ENCODE measurements around the gene RUSF1.
A peak's percentile ranks its signal among the peaks of the same experiment; 100 is the strongest.

Gene RUSF1

DNA sequence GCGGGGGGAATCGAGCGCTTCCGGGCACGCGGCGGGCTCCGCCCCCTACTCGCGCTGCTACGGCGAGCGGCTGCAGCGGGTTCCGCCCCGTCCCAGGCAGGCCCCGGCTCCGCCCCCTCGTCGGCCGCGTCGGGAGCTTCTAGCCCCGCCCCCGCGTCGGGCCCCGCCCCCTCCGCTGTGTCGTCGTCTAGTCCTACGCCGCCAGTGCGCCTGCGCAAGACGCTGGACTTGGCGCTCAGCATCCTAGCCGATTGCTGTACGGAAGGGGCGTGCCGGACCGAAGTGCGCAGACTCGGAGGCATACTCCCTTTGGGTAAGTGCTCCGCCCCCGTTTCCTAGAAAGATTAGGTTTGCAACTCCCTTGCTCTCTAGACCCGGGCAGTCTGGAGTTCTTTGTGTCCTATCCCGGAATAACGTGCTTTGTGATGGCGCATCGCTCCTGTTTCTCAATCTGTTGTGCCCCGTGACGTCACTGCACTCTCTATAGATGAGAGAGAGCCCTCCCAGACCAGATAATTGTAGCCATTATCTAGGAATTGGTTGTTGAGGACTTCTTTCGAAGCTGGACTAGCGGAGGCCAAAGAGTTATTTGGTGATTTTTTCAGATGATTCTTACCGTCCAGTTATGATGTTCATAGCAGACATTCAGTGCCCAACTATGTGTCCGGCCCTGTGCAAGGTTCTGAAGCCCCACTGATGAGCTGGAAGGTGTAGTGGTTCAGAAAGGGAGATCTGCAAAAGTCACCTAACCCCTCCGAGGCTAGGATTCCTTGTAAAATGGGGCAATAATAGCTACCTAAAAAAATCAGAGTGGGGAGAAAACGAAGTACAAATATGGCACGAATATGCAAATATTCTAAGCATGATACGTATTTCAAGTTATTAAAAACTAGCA lies 48.3 kb downstream of the RUSF1 start:
- Histone ChIP-seq H3K9me3 (ENCODE audit: control insufficient read depth in 2 of 2, low read length in 2 of 2) (no peaks in the 10 kb centered on the region), H3K27ac (ENCODE audit: low read length) (peak overlapping the region; percentile 96), H3K27me3 (ENCODE audit: control insufficient read depth in 1 of 2, insufficient read depth in 2 of 2, low read length in 2 of 2) (no peaks in the 10 kb centered on the region), H3K9ac (ENCODE audit: low read length in 2 of 2) (peak overlapping the region; percentile 84 to 98), H3K36me3 (ENCODE audit: control insufficient read depth in 2 of 2, insufficient read depth in 2 of 2, low read length in 2 of 2) (peaks cover 8 to 15% of the 10 kb centered on the region in 2 donors), H3K4me1 (ENCODE audit: control insufficient read depth, insufficient read depth, low read length) (peaks cover 40% of the 10 kb centered on the region), H3K4me3 (ENCODE audit: low read length in 2 of 2) (peak overlapping the region; percentile 85 to 95)

DNA sequence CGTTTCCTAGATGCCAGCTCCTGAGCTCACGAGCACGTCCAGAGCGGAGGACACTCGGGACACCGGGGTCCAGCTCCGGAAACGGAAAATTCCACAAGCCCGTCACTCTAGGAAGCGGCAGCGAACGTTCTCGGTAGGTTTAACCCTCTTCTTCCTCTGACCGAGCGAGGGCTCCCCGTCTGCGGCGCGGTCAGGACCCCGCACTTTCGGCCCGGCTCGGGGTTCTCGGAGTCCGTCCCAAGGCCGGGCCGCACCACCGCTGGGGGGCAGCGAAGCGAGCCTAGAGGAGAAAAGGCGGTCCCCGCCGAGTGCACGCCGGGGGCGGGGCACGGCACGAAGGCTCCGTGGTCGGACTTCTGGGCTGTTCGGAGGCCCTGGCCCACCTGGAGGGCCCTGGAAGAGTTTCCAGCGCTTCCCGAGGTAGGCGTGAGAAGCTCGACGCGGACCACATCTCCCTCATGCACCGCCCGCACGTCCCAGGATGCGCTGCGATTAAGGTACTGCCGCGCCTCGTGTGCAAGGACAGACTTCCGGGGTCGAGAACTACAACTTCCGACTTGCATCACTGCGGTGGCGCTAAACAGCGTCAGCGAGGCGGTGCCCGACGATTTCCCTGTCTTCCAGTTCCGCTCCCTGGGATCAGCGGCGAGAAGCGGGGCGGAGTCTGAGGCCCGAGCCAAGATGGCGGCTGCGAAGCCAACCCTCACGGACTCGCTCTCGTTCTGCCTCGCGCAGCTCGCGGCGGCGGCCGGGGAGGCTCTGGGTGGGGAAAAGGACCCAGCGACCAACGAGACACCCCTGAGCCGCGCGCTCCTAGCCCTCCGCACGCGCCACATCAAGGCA lies 49.1 kb downstream of the RUSF1 start, which contains the start of gene ARMC5:
ARMC5 (plus strand) TSS at position 658 of the 843 bp plus-strand sequence; CDS start at position 682, 24 bp downstream.
- peaks cover 42% of the 10 kb centered on the region for H3K4me1 ChIP-seq (ENCODE audit: control insufficient read depth, insufficient read depth, low read length)
- H3K4me3 ChIP-seq (ENCODE audit: low read length in 2 of 2), result peak within 1 kb of the TSS; percentile 85 to 95
- H3K9me3 ChIP-seq (ENCODE audit: control insufficient read depth in 2 of 2, low read length in 2 of 2), result no peaks in the 10 kb centered on the region
- H3K27ac ChIP-seq (ENCODE audit: low read length), result peak within 1 kb of the TSS; percentile 96
- peaks cover 8 to 13% of the 10 kb centered on the region in 2 donors for H3K36me3 ChIP-seq (ENCODE audit: control insufficient read depth in 2 of 2, insufficient read depth in 2 of 2, low read length in 2 of 2)
- H3K27me3 ChIP-seq (ENCODE audit: control insufficient read depth in 1 of 2, insufficient read depth in 2 of 2, low read length in 2 of 2), result no peaks in the 10 kb centered on the region
- peak within 1 kb of the TSS; percentile 84 to 98 for H3K9ac ChIP-seq (ENCODE audit: low read length in 2 of 2)

DNA sequence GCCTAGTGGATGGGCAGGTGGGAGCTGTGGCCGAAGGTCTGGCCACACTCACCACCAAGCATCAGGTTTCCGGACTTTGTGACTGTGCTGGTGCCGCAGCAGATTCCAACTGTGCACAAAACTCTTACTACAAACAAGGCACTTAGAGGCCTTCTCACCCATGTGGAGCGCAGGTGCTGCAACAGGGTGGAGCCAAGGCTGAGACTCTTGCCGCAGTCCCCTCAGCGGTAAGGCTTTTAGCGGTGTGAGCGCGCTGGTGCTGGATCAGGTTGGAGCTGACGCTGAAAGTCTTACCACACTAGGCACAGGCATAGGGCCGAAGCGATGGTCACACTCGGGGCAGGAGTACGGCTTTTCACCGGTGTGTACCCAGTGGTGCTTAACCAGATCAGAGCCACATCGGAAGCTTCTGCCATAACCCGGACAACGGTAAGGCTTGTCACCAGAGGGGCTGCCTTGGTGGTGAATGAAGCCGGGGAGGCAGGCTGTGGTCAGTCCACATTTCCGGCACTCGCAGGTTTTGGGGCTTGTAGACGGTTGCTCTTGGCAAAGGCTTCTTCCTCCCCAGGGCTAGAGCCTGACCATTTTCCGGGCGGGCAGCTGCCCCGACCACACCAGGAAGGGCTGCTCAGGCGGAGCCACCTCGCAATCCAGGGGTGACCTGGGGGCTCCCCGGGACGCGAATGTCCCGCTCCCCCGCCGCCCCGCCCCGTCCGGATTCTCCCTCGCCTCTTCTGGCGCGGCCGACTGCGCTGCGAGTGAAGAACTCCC lies 49.9 kb downstream of the RUSF1 start:
- no peaks in the 10 kb centered on the region for H3K9me3 ChIP-seq (ENCODE audit: control insufficient read depth in 2 of 2, low read length in 2 of 2)
- H3K4me1 ChIP-seq (ENCODE audit: control insufficient read depth, insufficient read depth, low read length), result peaks cover 45% of the 10 kb centered on the region

DNA sequence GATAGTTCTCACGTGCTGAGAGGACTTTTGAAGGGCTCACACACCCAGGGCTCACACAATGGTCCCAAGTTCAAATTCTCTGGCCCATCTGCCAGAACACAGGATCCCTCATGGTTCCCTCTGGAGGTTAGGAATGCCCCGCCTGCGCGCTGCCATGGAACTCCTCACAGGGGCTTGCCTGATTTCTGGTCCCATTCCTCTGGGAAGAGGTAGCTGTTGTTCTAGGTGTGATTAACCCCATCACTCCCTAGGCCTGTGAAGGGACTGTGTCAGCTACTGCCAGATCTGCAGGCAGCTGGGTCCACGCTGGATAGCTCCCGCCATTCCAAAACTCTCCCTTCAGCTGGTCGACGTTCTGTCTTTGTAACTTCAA lies 51.2 kb downstream of the RUSF1 start:
- no peaks in the 10 kb centered on the region for H3K27me3 ChIP-seq (ENCODE audit: control insufficient read depth in 1 of 2, insufficient read depth in 2 of 2, low read length in 2 of 2)
- H3K4me3 ChIP-seq (ENCODE audit: low read length in 2 of 2), result peak overlapping the region in 1 of 2 donors; percentile 35
- H3K27ac ChIP-seq (ENCODE audit: low read length), result peak overlapping the region; percentile 96
- H3K36me3 ChIP-seq (ENCODE audit: control insufficient read depth in 2 of 2, insufficient read depth in 2 of 2, low read length in 2 of 2), result peaks cover 0 to 4% of the 10 kb centered on the region in 2 donors
- peak overlapping the region in 1 of 2 donors; percentile 29 for H3K9ac ChIP-seq (ENCODE audit: low read length in 2 of 2)
- peaks cover 55% of the 10 kb centered on the region for H3K4me1 ChIP-seq (ENCODE audit: control insufficient read depth, insufficient read depth, low read length)
- H3K9me3 ChIP-seq (ENCODE audit: control insufficient read depth in 2 of 2, low read length in 2 of 2), result no peaks in the 10 kb centered on the region

More for the DNA sequence above, 49.9 kb downstream of the RUSF1 start:
- Histone ChIP-seq H3K4me3 (ENCODE audit: low read length in 2 of 2) (peak overlapping the region; percentile 85 to 95), H3K9ac (ENCODE audit: low read length in 2 of 2) (peak overlapping the region; percentile 84 to 98), H3K36me3 (ENCODE audit: control insufficient read depth in 2 of 2, insufficient read depth in 2 of 2, low read length in 2 of 2) (peaks cover 6 to 10% of the 10 kb centered on the region in 2 donors), H3K27ac (ENCODE audit: low read length) (peak overlapping the region; percentile 96), H3K27me3 (ENCODE audit: control insufficient read depth in 1 of 2, insufficient read depth in 2 of 2, low read length in 2 of 2) (no peaks in the 10 kb centered on the region)

DNA sequence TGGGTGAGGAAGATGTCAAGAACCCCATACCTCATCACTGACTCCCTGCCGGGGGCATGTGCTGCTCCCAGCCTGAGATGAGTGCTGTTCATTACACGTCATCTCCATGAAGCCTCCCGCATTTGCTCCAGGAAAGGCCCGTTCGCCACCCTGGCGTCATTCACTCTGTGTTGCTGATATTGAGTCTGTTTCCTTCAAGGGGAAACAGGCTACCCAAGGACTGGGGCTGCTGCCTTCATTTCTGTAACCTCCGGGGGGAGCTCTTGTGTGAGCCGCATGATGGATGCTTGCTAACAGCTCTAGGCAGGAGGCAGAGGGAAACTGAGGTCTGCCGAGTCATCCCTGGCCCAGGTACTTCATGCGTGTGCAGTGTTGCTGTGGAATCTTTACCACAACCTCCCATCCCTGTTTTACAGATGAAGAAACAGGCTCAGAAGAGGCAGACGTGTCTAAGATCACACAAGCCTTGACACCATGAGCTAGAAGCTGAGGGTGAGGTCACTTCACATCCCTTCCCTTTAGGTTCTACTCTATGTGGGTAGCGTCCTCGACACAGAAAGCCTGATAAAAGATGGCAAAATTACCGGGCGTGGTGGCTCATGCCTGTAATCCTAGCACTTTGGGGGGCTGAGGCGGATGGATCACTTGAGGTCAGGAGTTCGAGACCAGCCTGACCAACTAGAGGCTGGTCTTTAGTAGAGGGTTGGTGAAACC lies 52.4 kb downstream of the RUSF1 start:
- Histone ChIP-seq H3K4me3 (ENCODE audit: low read length in 2 of 2) (peak overlapping the region in 1 of 2 donors; percentile 35), H3K9ac (ENCODE audit: low read length in 2 of 2) (peak overlapping the region in 1 of 2 donors; percentile 5), H3K27ac (ENCODE audit: low read length) (no peak overlapping the region), H3K9me3 (ENCODE audit: control insufficient read depth in 2 of 2, low read length in 2 of 2) (no peaks in the 10 kb centered on the region), H3K27me3 (ENCODE audit: control insufficient read depth in 1 of 2, insufficient read depth in 2 of 2, low read length in 2 of 2) (no peaks in the 10 kb centered on the region), H3K4me1 (ENCODE audit: control insufficient read depth, insufficient read depth, low read length) (peaks cover 60% of the 10 kb centered on the region), H3K36me3 (ENCODE audit: control insufficient read depth in 2 of 2, insufficient read depth in 2 of 2, low read length in 2 of 2) (peaks cover 0 to 3% of the 10 kb centered on the region in 2 donors)

DNA sequence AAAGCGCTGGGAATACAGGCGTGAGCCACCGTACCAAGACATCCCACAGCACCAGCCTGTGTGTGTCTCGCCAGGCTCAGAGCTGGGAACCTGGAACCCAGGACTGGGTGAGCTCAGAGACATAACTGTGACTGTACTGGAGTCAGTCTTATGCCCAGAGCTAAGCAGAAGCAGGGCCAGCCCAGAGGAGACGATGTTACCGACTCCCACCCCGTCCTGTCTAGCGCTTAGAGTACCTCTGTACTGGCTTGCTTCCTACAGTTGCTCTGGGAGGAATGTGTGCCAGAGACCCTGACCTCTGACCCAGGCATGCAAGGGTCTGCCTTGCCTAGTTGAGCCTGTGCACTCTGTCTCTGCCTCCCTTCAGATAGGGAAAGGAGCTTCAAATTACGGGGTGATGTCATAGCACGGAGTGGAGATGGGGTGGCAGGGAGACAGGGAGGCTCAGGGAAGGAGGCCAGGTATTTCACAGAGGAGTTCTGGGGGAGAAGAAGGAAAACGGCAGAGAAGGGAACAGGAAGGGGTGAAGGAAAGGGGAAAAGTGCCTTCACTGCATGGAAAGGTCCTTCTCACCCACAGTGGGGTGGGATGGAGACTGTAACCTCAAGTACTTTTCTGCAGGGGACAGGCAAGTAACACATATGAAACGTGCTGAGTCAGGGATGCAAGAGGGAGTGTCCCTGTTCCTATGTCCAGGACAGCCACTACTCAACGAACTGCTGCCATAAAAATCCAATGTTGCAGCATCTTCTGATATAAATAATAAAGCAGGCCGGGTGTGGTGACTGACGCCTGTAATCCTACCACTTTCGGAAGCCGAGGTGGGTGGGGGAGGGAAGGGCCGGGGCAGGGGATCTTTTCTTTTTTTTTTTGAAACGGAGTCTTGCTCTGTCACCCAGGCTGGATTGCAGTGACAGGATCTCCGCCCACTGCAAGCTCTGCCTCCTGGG lies 54.7 kb downstream of the RUSF1 start:
- Histone ChIP-seq H3K9ac (ENCODE audit: low read length in 2 of 2) (peak overlapping the region in 1 of 2 donors; percentile 29), H3K27ac (ENCODE audit: low read length) (no peak overlapping the region), H3K4me3 (ENCODE audit: low read length in 2 of 2) (no peak overlapping the region), H3K9me3 (ENCODE audit: control insufficient read depth in 2 of 2, low read length in 2 of 2) (no peaks in the 10 kb centered on the region), H3K4me1 (ENCODE audit: control insufficient read depth, insufficient read depth, low read length) (peaks cover 52% of the 10 kb centered on the region), H3K36me3 (ENCODE audit: control insufficient read depth in 2 of 2, insufficient read depth in 2 of 2, low read length in 2 of 2) (peaks cover 0 to 3% of the 10 kb centered on the region in 2 donors), H3K27me3 (ENCODE audit: control insufficient read depth in 1 of 2, insufficient read depth in 2 of 2, low read length in 2 of 2) (no peaks in the 10 kb centered on the region)

DNA sequence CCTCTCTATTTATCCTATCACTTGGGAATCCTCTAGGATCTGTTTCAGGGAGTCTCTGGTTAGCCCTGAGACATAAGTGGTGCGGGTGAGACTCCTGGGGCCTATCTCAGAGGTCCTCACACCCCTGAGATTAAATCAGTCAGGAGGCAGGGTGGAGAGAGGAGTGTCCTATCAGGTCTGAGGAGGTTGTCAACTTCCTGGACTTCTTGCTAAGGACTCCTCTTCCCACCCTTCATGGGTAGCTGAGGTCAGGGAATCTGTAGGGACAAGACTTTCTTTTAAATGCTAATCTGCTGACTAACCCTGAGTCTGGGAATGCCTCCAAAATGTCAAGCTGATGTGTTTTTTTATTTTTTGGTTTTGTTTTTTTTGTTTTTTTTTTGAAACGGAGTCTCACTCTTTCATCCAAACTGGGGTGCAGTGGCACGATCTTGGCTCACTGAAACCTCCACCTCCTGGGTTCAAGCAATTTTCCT lies 55.5 kb downstream of the RUSF1 start:
- no peaks in the 10 kb centered on the region for H3K9me3 ChIP-seq (ENCODE audit: control insufficient read depth in 2 of 2, low read length in 2 of 2)
- no peaks in the 10 kb centered on the region for H3K27me3 ChIP-seq (ENCODE audit: control insufficient read depth in 1 of 2, insufficient read depth in 2 of 2, low read length in 2 of 2)
- no peak overlapping the region for H3K27ac ChIP-seq (ENCODE audit: low read length)
- peaks cover 0 to 3% of the 10 kb centered on the region in 2 donors for H3K36me3 ChIP-seq (ENCODE audit: control insufficient read depth in 2 of 2, insufficient read depth in 2 of 2, low read length in 2 of 2)
- H3K4me3 ChIP-seq (ENCODE audit: low read length in 2 of 2), result no peak overlapping the region
- H3K4me1 ChIP-seq (ENCODE audit: control insufficient read depth, insufficient read depth, low read length), result peaks cover 45% of the 10 kb centered on the region
- no peak overlapping the region for H3K9ac ChIP-seq (ENCODE audit: low read length in 2 of 2)

DNA sequence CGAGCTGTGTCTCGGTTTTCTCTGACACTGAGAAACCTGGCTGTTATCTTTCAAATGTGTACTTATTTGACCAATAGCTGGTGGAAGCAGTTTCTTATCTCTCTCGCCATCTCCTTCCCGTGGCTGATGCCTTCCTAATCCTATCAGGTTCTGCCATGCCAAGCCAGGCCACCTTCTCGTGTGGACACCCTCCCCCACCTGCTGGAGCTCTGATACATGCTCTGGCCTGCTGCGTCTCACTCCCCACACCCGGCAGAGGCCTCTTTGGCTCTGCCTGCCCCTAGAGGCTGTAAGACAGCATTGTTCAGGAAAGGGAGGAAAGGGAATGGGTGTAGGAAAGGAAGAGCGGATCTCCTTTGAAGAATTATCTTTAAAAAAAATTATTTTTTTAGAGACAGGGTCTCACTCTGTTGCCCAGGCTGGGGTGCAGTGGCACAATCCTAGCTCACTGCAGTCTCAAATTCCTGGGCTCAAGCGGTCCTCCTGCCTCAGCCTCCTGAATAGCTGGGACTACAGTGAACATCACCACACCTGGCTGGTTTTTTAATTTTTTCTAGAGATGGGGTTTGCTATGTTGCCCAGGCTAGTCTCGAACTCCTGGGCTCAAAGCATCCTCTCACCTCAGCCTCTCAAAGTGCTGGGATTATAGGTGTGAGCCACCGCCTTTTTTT lies 56.4 kb downstream of the RUSF1 start:
- H3K9me3 ChIP-seq (ENCODE audit: control insufficient read depth in 2 of 2, low read length in 2 of 2), result no peaks in the 10 kb centered on the region
- H3K4me1 ChIP-seq (ENCODE audit: control insufficient read depth, insufficient read depth, low read length), result peaks cover 36% of the 10 kb centered on the region
- H3K36me3 ChIP-seq (ENCODE audit: control insufficient read depth in 2 of 2, insufficient read depth in 2 of 2, low read length in 2 of 2), result peaks cover 0 to 3% of the 10 kb centered on the region in 2 donors
- no peak overlapping the region for H3K4me3 ChIP-seq (ENCODE audit: low read length in 2 of 2)
- peak overlapping the region; percentile 21 to 46 for H3K9ac ChIP-seq (ENCODE audit: low read length in 2 of 2)
- no peaks in the 10 kb centered on the region for H3K27me3 ChIP-seq (ENCODE audit: control insufficient read depth in 1 of 2, insufficient read depth in 2 of 2, low read length in 2 of 2)
- no peak overlapping the region for H3K27ac ChIP-seq (ENCODE audit: low read length)

Measured in stomach smooth muscle (tissue), 2 donors.